ENCODE results near the gene ADI1. TPM values are rescaled to one million over a fixed set of nuclear protein-coding genes. Genes with fewer than 3 reads are reported as not detected.

ADI1 gene
- 41.5 and 41.6 TPM in 2 replicates for total RNA-seq

GRCh38 chr2:3519255-3520205 is at the start of gene ADI1:
Gene ADI1, minus strand, starts transcription at chr2:3519531. Its CDS starts 44 bp downstream, at chr2:3519487.
- intact Hi-C loops (cut with micrococcal nuclease): loop anchor here (1.0 to 10.0 kb wide), 5 partner anchors 39 to 905 kb away; partner anchors contain the start of genes EIPR1, RNASEH1 and RPS7

- intact Hi-C loops (cut with micrococcal nuclease): no loop called here
Measured at GRCh38 chr2:3566806-3567205, 47.5 kb upstream of the ADI1 start.

- intact Hi-C loops (cut with micrococcal nuclease): no loop called here
Measured at GRCh38 chr2:3565117-3565516, 45.8 kb upstream of the ADI1 start.

GRCh38 chr2:3563521-3563976 is 44.2 kb upstream of the ADI1 start:
- intact Hi-C loops (cut with micrococcal nuclease): no loop called here

GRCh38 chr2:3558205-3559014 is 39.1 kb upstream of the ADI1 start, which contains the start of gene RNASEH1:
Gene RNASEH1, minus strand, starts transcription at chr2:3558333. Its CDS starts 73 bp downstream, at chr2:3558260.
- intact Hi-C loops (cut with micrococcal nuclease): loop anchor here (1.0 to 10.0 kb wide), 6 partner anchors 17 to 334 kb away; partner anchors contain the start of genes ADI1, EIPR1 and RPS7

GRCh38 chr2:3557639-3558204 is 38.4 kb upstream of the ADI1 start:
- intact Hi-C loops (cut with micrococcal nuclease): loop anchor here (1.0 to 10.0 kb wide), 6 partner anchors 18 to 333 kb away; partner anchors contain the start of genes ADI1, EIPR1 and RPS7

- intact Hi-C loops (cut with micrococcal nuclease): loop anchor here (10.0 kb wide), 1 partner anchor 329 kb away; no protein-coding TSS in a partner anchor
Measured at GRCh38 chr2:3553946-3554345, 34.6 kb upstream of the ADI1 start.

- intact Hi-C loops (cut with micrococcal nuclease): no loop called here
Measured at GRCh38 chr2:3547915-3548314, 28.6 kb upstream of the ADI1 start.

GRCh38 chr2:3545788-3546478 is 26.6 kb upstream of the ADI1 start:
- intact Hi-C loops (cut with micrococcal nuclease): no loop called here

- intact Hi-C loops (cut with micrococcal nuclease): no loop called here
Measured at GRCh38 chr2:3543023-3543683, 23.8 kb upstream of the ADI1 start.

GRCh38 chr2:3542107-3542506 is 22.8 kb upstream of the ADI1 start:
- intact Hi-C loops (cut with micrococcal nuclease): no loop called here

GRCh38 chr2:3539836-3540235 is 20.5 kb upstream of the ADI1 start:
- intact Hi-C loops (cut with micrococcal nuclease): no loop called here

- intact Hi-C loops (cut with micrococcal nuclease): no loop called here
Measured at GRCh38 chr2:3536682-3537632, 17.6 kb upstream of the ADI1 start.

GRCh38 chr2:3535794-3536681 is 16.7 kb upstream of the ADI1 start:
- intact Hi-C loops (cut with micrococcal nuclease): no loop called here

- intact Hi-C loops (cut with micrococcal nuclease): no loop called here
Measured at GRCh38 chr2:3535467-3535793, 16.1 kb upstream of the ADI1 start.

- intact Hi-C loops (cut with micrococcal nuclease): no loop called here
Measured at GRCh38 chr2:3534251-3534814, 15.0 kb upstream of the ADI1 start.

GRCh38 chr2:3533836-3534235 is 14.5 kb upstream of the ADI1 start:
- intact Hi-C loops (cut with micrococcal nuclease): no loop called here

- intact Hi-C loops (cut with micrococcal nuclease): no loop called here
Measured at GRCh38 chr2:3532941-3533340, 13.6 kb upstream of the ADI1 start.
